ENCODE data around the gene MEG3.

Gene MEG3

DNA sequence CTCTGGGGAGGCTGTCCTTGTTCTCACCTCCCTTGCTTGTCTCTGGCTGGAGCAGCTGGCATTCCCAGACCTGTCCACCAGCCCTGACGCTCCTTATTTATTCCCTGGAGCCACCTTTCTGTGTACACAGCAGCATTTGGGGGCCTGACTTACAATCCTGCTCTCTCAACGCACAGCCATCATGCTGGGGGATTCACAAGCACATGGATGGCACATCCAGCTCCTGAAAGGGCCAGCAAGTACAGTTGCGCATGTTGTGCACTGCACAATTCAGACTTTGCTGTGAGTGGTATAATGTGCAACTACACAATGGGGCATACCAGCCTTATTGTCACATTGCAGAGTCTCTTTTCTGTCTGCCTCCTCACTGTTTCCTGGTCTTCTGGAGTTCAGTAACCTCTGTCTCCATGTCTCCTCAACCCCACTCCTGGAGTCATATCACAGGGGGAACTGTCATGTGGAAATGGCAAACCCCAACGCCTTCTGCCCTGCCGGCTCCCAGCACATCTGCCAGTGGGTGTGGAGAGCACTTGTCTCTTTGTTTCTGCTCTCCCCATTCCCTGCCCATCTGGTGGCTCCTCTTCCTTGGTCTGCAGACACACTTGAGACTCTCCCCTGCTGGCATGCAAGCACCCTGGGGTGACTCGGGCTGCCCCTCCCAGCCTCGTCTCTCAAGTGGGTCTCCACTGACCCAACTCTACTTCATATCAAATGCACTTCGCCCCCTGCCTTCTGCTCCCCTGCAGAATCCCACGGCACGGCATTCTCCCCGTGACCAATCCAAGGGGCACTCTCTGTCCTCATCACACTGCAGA, 41.2 kb upstream of the MEG3 start:
- no peak overlapping the region for H3K4me3 Mint-ChIP-seq
- no peaks in the 10 kb centered on the region for H3K9me3 Mint-ChIP-seq
- no peaks in the 10 kb centered on the region for H3K36me3 Mint-ChIP-seq (ENCODE audit: low read depth)
- no peaks in the 10 kb centered on the region for H3K4me1 Mint-ChIP-seq (ENCODE audit: low read depth)
- no peak for DNase-seq
- peaks cover 6% of the 10 kb centered on the region for H3K27me3 Mint-ChIP-seq
- no peak overlapping the region for H3K27ac Mint-ChIP-seq

DNA sequence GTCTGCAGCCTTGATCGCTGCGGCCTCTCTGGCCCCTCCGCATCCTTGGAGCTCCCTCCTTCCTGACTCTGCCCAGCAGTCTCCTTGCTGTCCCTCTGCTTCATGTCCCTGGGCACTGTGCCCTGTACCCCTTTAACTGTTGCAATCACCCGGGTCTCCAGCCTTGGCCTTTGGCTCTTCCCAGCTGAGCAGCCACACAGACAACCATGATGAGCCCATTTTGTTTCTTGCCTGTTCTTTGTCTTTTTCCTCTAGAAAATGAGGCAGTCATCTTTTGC, 40.6 kb upstream of the MEG3 start:
- peaks cover 7% of the 10 kb centered on the region for H3K27me3 Mint-ChIP-seq
- H3K4me1 Mint-ChIP-seq (ENCODE audit: low read depth), result no peaks in the 10 kb centered on the region
- no peak for DNase-seq
- H3K36me3 Mint-ChIP-seq (ENCODE audit: low read depth), result no peaks in the 10 kb centered on the region
- no peaks in the 10 kb centered on the region for H3K9me3 Mint-ChIP-seq
- H3K27ac Mint-ChIP-seq, result no peak overlapping the region
- no peak overlapping the region for H3K4me3 Mint-ChIP-seq

DNA sequence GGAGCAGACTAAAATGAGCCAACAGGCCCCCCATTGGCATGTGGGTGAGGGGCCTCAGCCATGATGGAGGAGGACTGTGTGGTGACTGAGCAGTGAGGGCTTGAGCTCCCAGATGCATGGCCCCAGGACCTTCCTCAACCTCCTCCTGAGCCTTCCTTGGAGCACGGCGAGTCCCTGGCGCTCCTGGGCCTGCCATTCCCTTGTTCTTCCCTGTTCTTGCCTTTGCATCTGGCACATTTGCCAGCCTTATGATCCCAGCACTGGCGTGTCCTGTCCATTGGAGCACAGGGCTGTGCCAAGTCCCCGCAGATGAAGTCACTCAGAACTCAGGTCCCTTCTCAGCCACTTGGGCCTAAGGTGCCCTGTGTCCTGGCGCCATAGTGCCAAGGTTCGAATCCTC, 40.3 kb upstream of the MEG3 start:
- Mint-ChIP-seq H3K9me3 (no peaks in the 10 kb centered on the region), H3K4me3 (no peak overlapping the region), H3K27me3 (peaks cover 8% of the 10 kb centered on the region), H3K27ac (no peak overlapping the region), H3K4me1 (ENCODE audit: low read depth) (no peaks in the 10 kb centered on the region), H3K36me3 (ENCODE audit: low read depth) (no peaks in the 10 kb centered on the region)
- DNase-seq, result no peak

DNA sequence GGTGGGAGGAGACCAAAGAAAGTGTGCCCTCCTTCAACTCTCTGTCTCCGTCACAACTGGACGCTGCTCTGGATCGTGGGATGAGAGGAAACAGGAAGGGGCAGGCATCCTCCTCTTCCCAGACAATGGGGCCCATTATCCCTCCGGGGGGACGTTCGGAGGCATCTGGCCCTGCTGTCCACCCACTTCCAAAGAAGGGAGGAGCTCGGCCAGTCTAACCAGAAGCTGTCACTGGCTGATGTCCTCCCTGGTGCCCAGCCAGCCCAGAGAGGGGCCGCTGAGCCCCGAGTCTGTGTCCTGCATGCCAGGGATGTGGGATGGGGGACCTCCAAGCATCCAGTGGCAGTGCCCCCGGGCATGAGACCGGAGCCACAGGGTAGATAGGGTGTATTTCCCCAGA, 39.8 kb upstream of the MEG3 start:
- no peak for DNase-seq
- Mint-ChIP-seq H3K9me3 (no peaks in the 10 kb centered on the region), H3K4me3 (no peak overlapping the region), H3K4me1 (ENCODE audit: low read depth) (no peaks in the 10 kb centered on the region), H3K36me3 (ENCODE audit: low read depth) (no peaks in the 10 kb centered on the region), H3K27ac (no peak overlapping the region), H3K27me3 (peaks cover 10% of the 10 kb centered on the region)

DNA sequence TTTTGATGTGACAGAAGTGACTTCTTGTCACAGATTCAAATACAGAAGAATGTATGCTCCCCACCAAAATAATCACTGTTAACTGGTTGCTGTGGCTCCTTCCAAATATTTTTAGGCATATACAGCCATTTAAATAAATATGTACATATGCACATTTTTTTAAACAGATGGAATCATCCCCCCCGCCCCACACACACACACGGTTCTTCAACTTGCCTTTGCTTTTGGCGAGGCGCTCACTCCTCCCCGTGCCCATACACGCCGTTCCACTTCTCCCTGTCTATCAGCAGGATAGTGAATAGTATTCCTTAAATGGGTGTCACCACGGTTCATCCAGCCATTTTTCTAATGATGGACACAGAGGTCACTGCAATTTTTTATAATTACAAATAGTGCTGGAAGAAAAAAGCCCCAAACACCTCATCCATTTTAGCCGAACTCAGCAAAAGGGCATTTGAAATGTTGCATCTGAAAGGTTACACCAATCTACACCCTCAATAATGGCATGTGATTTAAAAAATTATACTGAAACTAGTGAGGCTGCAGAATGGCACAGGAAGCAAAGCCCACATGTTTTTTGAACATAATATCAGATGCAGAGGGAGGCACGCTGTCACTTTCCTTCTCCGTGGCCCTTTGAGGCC, 39.2 kb upstream of the MEG3 start:
- peaks cover 14% of the 10 kb centered on the region for H3K27me3 Mint-ChIP-seq
- H3K9me3 Mint-ChIP-seq, result no peaks in the 10 kb centered on the region
- no peaks in the 10 kb centered on the region for H3K36me3 Mint-ChIP-seq (ENCODE audit: low read depth)
- H3K27ac Mint-ChIP-seq, result no peak overlapping the region
- no peak for DNase-seq
- no peak overlapping the region for H3K4me3 Mint-ChIP-seq
- H3K4me1 Mint-ChIP-seq (ENCODE audit: low read depth), result no peaks in the 10 kb centered on the region

DNA sequence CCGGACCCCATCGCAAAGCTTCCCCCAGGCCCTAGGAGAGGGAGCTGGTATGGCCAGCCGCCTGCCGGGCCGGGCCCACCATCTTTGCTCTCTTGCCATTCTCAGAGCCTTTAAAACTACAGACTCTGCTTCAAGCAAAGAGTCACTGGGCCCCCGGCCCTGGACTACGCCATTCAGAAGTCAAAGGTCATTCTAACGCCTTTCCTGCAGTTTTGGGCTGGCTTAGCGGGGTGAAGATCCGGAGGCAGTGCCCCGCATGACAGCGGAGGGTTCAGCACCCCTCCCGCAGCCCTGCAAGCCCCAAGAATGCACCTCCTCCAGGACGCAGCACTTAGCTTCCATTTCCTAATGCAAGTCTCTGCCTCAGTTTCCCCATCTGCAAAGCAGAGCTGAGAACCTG, 38.3 kb upstream of the MEG3 start:
- no peak overlapping the region for H3K4me3 Mint-ChIP-seq
- no peak for DNase-seq
- no peaks in the 10 kb centered on the region for H3K4me1 Mint-ChIP-seq (ENCODE audit: low read depth)
- peaks cover 19% of the 10 kb centered on the region for H3K27me3 Mint-ChIP-seq
- H3K27ac Mint-ChIP-seq, result no peak overlapping the region
- H3K36me3 Mint-ChIP-seq (ENCODE audit: low read depth), result no peaks in the 10 kb centered on the region
- H3K9me3 Mint-ChIP-seq, result no peaks in the 10 kb centered on the region

DNA sequence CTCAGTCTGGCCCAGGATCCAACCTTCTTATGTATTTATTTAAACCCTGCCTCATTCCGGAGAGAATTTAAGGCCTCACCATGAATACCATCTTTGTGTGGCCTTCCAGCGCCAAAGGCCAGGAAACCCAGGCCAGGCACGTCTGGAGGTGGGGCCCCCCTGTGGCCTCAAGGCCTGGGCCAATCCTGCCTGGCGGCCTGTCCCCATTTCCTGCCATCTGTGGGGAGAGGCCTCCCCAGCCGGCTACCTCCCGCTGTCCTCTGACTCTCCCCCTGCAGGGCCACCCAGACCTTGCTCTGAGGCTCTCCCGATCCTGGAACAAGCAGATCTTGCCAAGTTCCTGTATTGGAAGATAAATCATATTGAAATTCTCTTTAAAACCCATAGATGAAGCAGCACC, 37.4 kb upstream of the MEG3 start:
- H3K27me3 Mint-ChIP-seq, result peaks cover 19% of the 10 kb centered on the region
- DNase-seq, result no peak
- no peaks in the 10 kb centered on the region for H3K4me1 Mint-ChIP-seq (ENCODE audit: low read depth)
- no peak overlapping the region for H3K27ac Mint-ChIP-seq
- no peaks in the 10 kb centered on the region for H3K36me3 Mint-ChIP-seq (ENCODE audit: low read depth)
- H3K9me3 Mint-ChIP-seq, result no peaks in the 10 kb centered on the region
- no peak overlapping the region for H3K4me3 Mint-ChIP-seq

DNA sequence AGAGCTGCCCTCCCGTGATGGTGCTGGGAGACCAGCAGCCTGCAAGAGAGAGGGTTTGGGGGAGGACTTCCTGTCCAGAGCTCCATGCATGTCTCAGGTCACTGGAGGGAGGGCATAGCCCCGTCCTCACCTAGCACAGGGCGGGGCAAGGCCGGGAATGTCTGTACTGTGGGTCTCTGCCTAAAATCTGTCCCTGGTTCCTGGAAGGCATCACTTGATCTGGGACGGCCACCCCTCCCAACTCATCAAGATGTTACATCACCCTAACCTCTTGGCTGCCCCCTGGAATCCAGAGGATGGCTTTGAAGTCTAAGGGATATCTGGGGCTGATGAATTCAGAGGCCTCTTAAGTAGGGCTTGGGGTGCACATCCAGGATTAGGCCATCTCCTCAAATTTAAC, 37.0 kb upstream of the MEG3 start:
- no peaks in the 10 kb centered on the region for H3K36me3 Mint-ChIP-seq (ENCODE audit: low read depth)
- no peak overlapping the region for H3K4me3 Mint-ChIP-seq
- no peaks in the 10 kb centered on the region for H3K9me3 Mint-ChIP-seq
- no peak for DNase-seq
- no peaks in the 10 kb centered on the region for H3K4me1 Mint-ChIP-seq (ENCODE audit: low read depth)
- no peak overlapping the region for H3K27ac Mint-ChIP-seq
- peaks cover 19% of the 10 kb centered on the region for H3K27me3 Mint-ChIP-seq

DNA sequence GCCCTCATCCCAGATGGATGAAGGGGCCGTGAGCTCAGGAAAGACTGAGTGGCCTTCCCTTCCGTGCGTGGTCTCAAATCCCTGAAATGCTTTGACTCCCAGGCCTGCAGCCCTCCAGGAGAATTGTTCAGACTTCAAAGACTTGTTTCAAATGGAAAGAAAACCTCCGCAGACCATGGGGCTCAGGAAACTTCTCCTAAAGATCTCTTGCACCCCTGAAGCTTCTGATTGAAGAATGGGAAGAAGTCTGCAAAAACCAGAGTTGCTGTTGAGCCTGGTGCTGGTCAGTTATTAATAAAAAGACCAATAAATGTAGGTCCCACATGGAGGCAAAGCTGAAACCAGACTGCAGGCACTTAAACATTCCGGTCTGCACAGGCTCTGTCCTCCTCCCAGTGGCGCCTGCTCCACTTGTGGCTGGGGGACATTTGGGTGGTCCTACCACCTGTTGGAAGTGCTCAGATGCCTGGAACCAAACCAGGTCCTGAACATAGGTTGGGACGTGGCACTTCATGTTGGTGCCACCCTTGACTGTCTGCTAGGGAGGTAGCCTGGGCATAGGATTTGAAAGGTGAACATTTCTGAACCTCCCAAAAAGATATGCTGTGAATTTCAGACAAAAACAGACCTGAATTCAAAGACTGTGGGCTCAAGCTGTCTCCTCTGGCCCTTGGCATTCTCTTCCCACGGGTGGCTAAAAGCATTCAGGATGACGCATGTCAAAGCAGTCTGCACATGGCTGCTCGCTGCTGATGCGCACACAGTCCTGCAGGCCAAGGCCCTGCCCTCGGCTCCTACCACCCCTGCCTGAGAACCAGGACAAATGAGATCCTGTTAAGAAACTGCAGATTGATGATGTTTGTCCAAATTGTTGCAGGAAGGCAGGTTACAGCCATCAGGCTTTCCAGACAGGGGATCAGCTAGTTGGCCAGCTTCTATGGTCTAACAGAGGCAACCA, 36.2 kb upstream of the MEG3 start:
- H3K36me3 Mint-ChIP-seq (ENCODE audit: low read depth), result no peaks in the 10 kb centered on the region
- no peak for DNase-seq
- H3K27me3 Mint-ChIP-seq, result peaks cover 19% of the 10 kb centered on the region
- H3K27ac Mint-ChIP-seq, result no peak overlapping the region
- H3K9me3 Mint-ChIP-seq, result no peaks in the 10 kb centered on the region
- no peak overlapping the region for H3K4me3 Mint-ChIP-seq
- no peaks in the 10 kb centered on the region for H3K4me1 Mint-ChIP-seq (ENCODE audit: low read depth)

DNA sequence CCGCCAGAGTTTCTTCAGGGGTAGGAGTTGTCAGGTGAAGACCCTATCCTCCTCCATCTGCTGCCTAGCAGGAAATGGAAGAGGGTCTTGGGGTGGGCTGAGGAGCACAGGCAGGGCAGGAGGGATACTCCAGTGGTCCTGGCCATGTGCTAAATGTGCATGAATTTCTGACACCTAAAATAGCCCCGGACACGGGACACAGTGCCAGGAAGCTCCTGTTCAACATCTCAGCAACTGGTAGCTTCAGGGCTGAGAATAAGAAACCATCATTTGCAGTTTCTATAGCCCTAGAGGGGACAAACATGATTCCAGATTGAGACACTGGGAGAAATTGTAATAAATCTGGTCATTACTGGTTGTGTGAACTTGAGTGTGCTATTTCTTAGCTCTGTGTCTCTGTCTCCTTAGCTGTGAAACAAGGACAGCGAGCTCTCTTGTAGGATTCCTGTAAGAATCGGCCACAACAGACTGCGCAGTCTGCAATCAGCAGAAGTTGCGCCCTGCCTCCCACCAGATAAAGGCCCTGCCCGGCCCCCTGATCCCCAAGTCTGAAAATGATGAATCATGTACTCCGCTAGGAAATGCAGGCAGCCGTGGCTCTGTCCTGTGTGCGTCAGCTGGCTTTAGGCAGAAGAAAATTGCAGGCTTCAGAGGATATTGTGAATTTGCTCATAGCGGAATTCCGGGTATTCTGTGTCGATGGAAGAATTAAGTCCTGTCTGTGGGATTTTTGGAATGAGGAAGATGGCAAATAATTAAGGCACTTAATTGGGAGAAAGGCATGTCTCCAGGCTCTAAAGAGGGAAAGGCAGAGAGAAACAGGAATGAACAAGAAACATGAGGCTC, 35.2 kb upstream of the MEG3 start:
- H3K4me1 Mint-ChIP-seq (ENCODE audit: low read depth), result no peaks in the 10 kb centered on the region
- no peaks in the 10 kb centered on the region for H3K36me3 Mint-ChIP-seq (ENCODE audit: low read depth)
- no peak overlapping the region for H3K4me3 Mint-ChIP-seq
- DNase-seq, result no peak
- no peaks in the 10 kb centered on the region for H3K9me3 Mint-ChIP-seq
- H3K27ac Mint-ChIP-seq, result no peak overlapping the region
- peaks cover 19% of the 10 kb centered on the region for H3K27me3 Mint-ChIP-seq

DNA sequence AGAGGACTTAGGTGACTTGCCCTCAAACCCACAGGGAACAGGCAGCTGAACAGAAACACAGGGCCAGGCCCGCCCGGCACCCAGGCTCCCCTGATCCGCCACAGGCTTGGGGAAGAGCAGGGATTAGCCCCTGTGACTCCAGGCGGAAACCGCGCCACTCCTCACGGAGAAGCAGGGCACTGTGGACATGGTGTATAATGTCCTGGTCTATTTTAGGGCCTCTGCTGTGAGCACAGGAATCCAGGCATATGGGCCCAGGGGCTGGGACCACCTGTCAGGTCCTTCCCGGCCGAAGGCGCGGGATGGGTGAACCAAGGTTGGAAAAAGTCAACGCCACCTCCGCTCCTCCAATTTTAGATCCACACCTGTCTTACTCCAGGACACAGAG, 34.6 kb upstream of the MEG3 start:
- H3K9me3 Mint-ChIP-seq, result no peaks in the 10 kb centered on the region
- H3K4me1 Mint-ChIP-seq (ENCODE audit: low read depth), result no peaks in the 10 kb centered on the region
- H3K27ac Mint-ChIP-seq, result no peak overlapping the region
- H3K27me3 Mint-ChIP-seq, result peaks cover 19% of the 10 kb centered on the region
- H3K36me3 Mint-ChIP-seq (ENCODE audit: low read depth), result no peaks in the 10 kb centered on the region
- H3K4me3 Mint-ChIP-seq, result no peak overlapping the region
- DNase-seq, result no peak

DNA sequence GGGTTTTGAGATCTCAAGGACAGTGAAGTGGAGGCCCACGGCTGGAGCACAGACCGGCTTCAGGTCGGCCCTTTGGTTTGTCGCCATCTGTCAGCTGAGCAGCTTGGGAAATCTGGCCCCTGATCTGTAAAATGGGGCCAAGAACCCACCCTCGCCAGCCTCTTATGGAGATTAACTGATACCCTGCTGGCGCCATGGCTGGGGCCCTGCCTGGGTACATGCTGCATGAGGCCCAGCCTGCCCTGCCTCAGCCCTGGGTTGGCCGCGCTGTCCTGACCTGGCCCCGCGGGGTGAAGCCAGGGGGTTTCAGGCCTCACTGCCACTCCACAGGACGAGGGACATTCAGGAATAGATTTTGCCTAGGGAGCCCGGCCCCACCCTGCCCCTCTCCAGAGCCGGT, 33.9 kb upstream of the MEG3 start:
- peaks cover 19% of the 10 kb centered on the region for H3K27me3 Mint-ChIP-seq

DNA sequence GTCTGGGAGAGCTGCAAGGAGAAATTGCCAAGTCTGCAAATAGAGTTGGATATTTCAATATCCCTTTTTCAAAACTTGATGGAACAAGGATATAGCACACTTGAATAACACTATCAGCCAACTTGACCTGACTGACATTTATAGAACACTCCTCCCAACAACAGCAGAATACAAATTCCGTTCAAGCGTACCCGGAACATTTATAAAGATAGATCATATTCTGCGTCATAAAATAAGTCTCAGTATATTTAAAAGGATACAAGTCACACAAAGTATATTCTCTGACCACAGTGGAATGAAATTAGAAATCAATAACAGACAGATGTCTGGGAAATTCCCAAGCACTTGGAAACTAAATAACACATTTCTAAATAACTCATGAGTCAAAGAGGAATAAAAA, 29.0 kb upstream of the MEG3 start:
- DNase-seq, result no peak
- Mint-ChIP-seq H3K4me1 (ENCODE audit: low read depth) (no peaks in the 10 kb centered on the region), H3K27ac (no peak overlapping the region), H3K4me3 (no peak overlapping the region), H3K27me3 (peaks cover 10% of the 10 kb centered on the region), H3K9me3 (no peaks in the 10 kb centered on the region), H3K36me3 (ENCODE audit: low read depth) (no peaks in the 10 kb centered on the region)

More for the DNA sequence above, 33.9 kb upstream of the MEG3 start:
- Mint-ChIP-seq H3K36me3 (ENCODE audit: low read depth) (no peaks in the 10 kb centered on the region), H3K4me1 (ENCODE audit: low read depth) (no peaks in the 10 kb centered on the region), H3K4me3 (no peak overlapping the region), H3K9me3 (no peaks in the 10 kb centered on the region), H3K27ac (no peak overlapping the region)
- DNase-seq, result no peak

DNA sequence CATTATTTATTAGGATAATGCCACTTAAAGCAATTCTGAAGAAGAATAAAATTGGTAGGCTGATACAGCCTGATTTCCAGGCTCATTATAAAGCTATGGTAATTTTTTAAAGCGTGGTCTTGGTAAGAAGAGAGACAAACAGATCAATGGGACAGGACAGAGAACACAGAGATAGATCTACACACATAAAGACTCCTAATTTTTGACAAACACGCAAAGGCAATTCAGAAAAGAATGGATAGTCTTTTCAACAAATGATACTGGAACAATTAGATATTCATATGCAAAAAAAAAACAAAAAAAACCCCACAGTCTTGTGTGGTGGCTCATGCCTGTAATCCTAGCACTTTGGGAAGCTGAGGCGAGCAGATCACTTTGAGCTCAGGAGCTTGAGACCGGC, 25.9 kb upstream of the MEG3 start:
- Mint-ChIP-seq H3K27ac (no peak overlapping the region), H3K4me3 (no peak overlapping the region)
- DNase-seq, result no peak

More for the DNA sequence above, 25.9 kb upstream of the MEG3 start:
- peaks cover 6% of the 10 kb centered on the region for H3K27me3 Mint-ChIP-seq
- H3K4me1 Mint-ChIP-seq (ENCODE audit: low read depth), result no peaks in the 10 kb centered on the region
- no peaks in the 10 kb centered on the region for H3K9me3 Mint-ChIP-seq
- no peaks in the 10 kb centered on the region for H3K36me3 Mint-ChIP-seq (ENCODE audit: low read depth)

Measured in activated T-cell treated with anti-CD3 and anti-CD28 coated beads, Interleukin-2, amount 50 U/mL, for 24 hours (primary cell).